NCI-H128 (cell line): ENCODE measurements around the gene BST2.
"Not testable (repeated sequence)": the region's sequence is repeated elsewhere in the genome, so short reads cannot be mapped to it uniquely, and the experiment has no call there.

Experiments used
- DNase-seq: peaks from one replicate; lab custom pipeline; 2025; ENCODE audit not compliant: unreplicated experiment; lab: John Stamatoyannopoulos, UW

Gene BST2

DNA sequence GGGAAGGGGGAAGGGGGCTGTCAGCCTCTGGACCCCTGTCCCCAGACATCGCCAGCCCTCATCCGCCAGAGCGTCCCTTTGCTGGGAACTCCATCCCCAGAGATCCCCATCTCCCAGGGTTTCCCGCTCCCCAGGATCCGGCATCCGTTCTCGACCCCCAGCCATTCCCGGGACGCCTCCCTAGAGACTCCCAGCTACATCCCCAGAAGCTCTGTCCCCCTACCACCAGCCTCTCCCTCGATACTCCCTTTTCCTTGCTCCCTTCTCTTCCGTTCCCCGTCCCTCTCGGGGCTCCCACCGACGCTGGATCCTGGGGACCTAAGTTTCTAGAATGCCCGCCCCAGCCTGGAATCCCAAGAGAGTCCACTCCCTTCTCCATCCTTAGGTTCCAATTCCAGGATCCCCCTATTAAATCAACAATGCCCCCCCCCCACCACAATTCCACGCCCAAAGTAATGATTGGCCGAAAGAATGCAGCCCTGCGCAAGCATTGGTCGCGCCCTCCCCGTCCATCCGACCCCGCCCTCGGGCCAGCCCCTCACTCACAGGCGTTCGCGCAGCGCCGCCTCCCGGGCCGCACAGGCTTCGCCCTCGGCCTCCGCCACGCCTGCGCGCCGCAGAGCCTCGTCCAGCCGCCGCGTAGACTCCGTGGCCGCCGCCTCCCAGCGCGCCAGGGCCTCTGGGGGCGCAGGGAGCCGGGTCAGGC lies 14.6 kb downstream of the BST2 start:
- DNase-seq = peak; percentile 56

DNA sequence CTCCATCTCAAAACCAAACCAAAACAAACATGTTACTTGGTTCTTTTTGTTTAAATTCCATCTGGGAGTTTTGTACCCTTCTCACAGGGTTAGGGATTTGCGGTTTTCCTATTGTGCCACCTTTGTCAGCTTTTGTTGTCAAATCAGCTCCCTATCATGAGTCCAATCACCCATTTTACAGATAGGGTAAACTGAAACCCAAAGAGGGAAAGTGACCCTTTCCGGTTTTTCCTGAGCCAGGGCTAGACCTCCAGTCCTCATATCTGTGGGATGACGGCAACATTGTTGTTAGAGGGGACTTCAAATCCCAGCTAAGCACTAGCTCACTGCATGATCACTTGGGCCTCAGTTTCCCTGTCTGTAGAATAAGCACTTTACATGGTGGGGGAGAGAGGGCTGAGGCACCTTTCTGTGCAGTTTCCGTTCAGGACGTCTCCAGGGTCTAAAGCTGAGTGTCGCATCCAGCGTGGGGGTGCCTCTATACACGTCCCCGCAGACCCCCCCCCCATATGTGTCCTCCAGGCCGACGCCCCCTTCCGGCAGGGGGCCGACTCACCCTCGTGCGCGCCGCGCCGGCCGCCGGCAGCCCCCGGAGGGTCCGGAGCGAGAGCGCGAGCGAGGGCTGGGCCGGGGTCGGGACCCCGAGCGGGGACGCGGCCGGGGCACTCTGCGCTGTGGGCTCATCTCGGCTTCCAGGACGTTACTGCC lies 15.3 kb downstream of the BST2 start:
- no peak for DNase-seq

DNA sequence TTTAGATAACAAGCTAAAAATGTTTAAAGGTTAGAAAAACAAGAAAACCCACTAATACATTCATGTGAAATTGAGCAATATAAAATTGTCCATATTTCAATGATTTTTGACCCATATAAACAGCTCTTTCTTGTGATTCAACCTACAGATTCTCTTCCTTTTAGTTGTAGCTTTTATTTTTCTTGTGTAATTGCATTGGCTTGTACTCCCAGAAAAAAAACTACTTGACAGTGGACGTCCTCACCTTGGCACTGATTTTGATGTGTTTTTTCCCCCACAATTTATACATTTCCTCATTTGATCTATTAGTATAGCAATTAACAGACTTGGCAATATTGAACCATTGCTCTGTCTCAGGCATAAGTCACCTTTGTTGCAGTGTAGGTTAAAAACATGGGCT lies 16.1 kb downstream of the BST2 start:
- no peak for DNase-seq

DNA sequence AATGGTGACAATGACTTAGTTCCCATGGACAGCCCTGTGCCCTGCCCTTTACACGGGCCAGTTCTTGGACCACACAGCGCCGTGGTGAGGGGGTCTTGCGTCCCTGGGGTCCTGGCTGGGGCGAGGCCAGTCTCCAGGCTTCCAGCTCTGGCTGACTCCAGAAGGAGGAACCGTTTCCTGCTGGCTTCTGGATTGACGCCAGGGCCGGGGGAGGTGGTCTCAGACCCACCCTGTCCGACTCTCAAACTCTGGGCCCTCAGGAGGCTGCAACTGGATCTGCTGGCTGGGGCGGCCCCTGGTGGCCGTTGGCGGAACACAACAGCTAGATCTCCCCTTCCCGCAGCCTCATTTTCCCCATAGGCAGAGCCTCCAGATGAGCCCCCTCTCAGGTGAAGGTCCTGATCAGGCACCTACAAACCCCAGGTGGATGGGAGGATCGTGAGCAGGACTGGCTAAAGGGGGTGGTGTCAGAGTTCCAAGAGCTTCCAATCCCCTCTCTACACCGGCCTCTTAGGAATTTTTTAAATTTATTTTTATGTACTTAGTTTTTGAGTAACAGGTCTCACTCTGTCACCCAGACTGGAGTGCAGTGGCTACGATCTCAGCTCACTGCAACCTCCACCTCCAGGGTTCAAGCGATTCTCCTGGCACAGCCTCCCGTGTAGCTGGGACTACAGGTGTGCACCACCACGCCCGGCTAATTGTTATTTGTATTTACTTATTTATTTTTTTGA lies 19.4 kb downstream of the BST2 start:
- no peak for DNase-seq

DNA sequence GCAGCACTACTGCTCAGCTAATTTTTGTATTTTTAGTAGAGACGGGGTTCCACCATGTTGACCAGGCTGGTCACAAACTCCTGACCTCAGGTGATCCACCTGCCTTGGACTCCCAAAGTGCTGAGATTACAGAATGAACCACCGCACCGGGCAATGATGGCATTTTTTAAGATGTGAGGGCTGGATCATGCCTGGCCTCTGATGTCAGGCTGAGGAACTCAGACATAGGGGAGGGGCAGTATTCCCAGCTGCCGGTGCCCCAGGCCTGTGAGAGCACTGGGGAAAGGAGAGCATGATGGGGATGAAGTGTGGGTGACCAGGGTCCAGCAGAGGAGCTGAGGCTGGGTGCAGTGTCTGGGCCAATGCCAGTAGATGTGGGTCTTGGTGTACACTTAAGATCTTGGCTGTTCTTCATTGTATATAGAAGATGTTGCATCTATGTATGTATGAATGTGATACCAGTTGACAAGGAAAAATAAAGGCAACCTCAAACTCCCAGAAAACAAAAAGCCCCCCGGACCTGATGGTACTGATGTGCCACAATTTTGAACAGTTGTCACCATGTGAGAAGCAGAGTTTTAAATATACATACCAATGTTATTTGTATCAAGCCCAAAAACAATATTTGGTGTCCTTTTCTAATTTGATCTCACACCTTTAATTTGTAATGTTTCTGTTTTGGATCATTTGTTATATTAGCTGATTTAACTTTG lies 24.8 kb downstream of the BST2 start:
- no peak for DNase-seq

DNA sequence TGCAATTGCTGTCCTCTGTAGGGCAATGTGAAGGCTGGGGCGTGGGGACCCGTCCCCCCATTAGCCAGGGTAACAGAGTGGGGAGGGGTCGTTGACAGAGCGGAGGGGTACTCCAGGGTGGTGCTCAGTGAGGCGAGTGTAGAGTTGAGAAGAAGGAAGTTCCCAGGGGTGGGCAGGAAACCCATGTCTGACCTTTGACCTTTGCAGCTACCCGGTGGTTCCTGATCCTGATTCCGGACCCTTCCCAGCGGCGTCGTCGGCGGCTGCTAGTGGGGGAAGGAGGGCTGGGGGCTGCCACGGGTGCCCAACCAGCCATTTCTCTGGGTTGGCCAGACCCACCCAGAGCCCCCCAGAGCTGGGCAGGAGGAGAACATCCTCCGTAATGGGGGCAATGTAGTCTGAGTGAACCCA lies 26.2 kb downstream of the BST2 start:
- no peak for DNase-seq

DNA sequence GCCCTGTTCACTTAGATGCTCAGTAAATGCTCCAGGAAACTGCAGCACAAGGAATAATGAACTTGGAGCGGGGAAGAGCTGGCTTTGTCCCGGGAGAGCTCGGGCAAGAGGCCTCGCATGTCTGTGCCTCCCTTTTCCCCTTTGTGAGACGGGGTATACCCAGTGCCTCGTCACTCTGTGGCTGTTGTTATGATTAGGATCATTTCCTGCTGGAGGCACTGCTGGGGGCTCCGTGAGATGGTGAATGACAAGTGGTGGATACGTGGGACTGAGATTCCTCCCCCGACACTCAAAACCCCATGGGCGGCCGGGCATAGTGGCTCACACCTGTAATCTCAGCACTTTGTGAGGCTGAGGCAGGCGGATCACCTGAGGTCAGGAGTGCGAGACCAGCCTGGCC lies 27.2 kb downstream of the BST2 start:
- no peak for DNase-seq

DNA sequence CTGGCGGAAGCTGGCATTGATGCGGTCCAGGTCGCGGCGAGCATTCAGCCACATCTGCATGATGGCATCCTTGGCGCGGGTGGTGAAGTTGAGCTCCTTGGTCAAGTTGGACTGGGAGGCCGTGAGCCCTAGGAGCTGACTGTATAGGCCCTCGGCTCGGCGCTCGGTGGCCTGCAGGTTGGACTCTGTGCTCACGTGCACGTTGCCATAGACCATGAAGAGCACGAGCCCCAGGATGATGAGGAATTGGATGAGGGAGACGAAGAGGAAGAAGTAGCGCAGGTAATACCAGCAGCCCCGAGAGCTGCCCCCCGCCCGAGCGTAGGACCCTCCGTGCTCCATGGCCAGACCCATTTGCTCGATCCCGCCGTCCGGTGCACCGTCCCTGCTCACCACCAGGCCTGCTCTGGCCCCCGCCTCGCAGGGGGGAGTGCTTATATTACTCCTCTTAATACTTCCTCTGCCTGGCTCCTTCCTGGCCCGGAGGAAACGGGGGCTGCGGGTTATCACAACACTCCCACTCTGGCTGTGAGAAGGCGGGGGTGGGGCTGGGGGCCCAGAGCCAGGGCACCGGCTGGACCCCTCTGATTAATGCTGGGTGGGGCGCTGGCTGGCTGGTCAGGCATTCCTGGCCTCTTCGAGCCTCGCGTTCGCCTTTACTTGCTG lies 28.4 kb downstream of the BST2 start, which contains the start of gene PLVAP:
PLVAP (minus strand) TSS at position 408 of the 666 bp plus-strand sequence; CDS start at position 354, 54 bp downstream.
- no peak for DNase-seq

DNA sequence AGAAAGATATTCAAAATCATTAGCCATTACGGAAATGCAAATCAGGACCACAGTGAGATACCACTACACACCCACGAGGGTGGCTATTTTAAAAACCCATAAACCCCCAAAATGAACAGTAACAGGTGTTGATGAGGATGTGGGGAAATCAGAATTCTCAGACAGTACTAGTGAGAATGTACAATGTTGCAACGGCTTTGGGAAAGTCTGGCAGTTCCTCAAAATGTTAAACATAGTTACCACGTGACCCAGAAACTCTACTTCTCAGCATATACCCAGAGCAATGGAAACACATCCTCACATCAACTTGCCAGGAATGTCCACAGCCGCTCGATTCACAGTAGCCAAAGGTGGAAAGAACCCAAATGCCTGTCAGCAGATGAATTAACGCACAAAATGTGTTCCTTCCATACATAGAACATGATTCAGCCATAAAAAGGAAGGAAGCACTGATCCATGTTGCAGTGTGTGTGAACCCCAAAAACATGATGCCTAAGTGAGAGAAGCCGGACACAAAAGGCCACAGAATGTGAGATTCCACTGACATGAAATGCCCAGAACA lies 35.3 kb downstream of the BST2 start:
- DNase-seq = no peak

DNA sequence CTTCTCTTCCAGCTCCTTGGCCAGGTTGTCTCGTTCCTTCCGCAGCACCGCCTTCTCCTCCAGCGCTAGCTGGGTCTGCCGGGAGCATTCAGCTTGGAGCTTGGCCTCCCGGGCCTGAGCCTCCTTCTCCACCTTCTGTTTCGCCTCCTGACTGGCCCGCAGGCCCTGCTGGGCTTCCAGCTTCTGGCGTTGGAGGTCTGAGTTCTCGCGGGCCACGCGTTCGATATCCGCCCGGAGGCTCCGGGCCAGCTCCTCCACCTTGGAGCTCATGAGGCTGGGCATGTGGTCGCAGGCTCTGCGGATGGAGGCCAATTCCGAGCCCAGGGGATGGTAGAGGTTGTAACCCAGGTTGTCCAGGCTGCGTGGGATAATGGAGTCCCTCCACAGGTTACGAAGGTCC lies 40.1 kb downstream of the BST2 start:
- DNase-seq = no peak

DNA sequence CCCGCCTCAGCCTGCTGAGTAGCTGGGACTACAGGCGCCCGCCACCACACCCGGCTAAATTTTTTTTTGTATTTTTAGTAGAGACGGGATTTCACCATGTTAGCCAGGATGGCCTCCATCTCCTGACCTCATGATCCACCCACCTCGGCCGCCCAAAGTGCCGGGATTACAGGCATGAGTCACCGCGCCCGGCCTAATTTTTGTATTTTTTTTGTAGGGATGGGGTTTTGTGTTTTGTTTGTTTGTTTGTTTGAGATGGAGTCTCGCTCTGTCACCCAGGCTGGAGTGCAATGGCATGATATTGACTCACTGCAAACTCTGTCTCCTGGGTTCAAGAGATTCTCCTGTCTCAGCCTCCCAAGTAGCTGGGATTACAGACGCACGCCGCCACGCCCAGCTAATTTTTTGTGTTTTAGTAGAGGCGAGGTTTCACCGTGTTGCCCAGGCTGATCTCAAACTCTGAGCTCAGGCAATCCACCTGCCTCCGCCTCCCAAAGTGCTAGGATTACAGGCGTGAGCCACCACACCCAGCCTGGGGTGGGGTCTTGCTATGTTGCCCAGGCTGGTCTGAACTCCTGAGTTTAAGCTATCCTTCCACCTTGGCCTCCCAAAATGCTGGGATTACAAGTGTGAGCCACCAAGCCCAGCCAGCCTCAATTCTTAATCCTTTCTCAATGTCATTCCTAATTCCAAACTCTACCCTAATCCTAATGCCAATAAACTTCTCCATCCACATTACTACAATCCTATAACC lies 41.4 kb downstream of the BST2 start:
- DNase-seq = not testable (repeated sequence)

DNA sequence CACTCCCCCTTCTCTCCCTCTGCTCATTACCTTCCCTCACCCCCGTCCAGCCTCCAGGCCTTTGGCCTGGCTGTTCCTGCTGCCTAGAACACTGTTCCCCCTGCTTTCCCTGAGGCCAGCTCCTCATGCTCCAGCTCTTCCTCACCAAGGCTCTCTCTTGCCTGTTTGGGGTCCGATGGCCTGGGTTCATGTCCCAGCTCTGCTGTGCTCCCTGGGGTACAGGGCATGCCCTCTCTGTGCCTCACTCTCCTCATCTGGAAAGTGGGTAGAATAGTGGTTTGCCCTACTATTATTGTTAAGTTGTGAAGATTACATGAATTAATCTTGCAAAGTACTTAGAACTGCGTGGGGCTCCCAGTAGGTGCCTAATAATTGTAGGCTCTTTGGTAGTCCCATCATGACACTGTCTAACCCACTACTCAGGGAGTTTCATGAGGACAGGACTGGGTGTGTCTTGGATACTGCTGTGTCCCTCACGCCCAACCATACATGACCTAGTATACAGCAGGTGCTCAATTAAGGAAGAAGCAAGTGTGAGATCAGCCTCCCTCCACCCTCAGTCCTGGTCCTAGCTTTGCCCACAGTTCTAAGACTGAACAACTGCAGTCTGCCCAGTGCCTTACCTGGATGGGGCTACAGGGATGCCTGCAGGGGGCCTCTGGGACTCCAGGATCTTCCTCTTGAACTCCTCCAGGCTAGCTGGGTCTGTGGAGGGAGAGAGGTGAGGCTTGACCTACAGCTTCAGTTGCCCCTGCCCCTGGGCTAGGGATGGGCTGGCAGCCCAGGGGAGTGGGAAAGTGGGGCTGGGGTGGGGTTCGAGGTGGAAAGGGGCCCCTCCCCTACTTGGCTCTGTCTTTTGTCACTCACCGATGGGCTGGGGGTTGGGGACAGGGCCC lies 45.3 kb downstream of the BST2 start:
- no peak for DNase-seq

DNA sequence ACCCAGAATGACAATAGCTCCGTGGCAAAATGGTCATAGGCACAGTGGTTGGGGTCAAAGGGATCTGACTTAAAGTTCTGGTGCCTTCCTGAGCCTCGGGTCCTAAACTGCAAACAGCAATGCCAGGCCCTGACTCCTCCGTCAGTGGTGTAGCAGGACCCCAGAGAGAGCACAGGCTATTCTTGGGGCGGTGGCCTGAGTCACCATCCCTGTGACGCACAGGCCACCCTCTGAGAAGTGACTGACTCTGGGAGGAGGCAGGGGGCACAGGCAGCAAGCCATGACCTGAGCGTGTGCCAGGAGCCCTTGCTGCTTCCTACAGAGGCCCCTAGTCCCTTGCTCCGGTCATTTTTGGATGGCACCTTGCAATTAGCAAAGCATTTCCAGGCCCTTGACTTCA lies 47.0 kb downstream of the BST2 start:
- DNase-seq = no peak

DNA sequence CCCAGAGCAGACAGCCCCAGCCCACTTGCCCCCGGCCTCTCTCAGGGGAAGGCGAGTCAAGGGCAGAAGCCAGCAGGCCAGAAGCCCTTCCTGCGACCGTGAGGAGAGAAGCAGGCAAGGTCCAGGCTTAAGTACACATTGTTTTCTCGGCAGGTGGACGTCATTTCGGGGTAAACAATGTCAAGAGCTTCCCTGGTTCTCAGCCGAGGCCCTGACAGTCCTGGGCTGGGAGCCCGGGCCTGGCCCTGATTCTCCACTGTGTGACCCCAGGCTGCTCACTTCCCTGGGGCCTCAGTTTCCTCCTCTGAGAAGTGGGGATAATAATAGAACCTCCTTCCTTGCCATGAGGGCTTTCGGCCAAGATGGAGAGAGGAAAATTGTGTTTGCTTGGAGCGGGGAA lies 47.7 kb downstream of the BST2 start:
- no peak for DNase-seq

DNA sequence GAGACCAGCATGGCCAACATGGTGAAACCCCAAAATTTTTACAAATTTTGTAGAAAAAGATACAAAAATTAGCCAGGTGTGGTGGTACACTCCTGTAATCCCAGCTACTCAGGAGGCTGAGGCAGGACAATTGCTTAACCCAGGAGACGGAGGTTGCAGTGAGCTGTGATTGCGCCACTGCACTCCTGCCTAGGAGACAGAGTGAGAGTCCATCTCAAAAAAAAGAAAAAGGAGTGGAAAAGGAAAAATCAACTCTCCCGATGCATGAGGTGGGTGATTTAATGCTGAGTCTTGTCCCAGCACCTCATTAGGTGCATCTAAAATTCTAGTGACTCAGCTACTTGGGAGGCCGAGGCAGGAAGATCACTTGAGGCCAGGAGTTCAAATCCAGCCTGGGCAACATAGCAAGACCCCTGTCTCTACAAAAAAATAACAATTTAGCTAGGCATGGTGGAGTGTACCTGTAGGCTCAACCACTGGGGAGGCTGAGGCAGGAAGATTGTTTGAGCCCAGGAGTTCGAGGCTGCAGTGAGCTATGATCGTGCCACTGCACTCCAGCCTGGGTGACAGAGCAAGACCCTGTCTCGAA lies 48.3 kb downstream of the BST2 start:
- DNase-seq = no peak

DNA sequence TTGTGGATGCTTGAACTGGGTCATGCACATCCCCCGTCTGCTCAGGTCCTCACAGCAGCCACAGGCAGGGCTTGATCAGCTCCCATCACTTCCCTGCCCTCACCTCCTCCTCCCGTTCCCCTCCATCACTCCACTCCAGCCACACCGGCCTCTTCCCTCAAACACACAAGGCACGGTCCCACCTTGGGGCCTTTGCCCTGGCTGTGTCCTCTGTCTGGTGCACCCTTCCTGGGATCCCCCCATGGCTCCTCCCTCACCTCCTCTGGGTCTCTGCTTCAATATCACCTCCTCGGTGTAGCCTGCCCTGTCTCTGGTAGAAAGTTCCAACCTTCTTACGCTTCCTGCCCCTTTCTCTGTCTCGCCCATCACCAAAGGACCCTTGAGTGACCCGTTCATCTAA lies 52.0 kb downstream of the BST2 start:
- DNase-seq = no peak
